GM21723 (cell line): ENCODE measurements around the gene SH3RF3.

Experiments used
- ATAC-seq: cut with Tn5 transposase; IDR thresholded peaks from one replicate; pipeline ENCODE4 v1.9.1; 2021; ENCODE audit warnings: mild to moderate bottlenecking, moderate library complexity; ENCODE audit not compliant: unreplicated experiment

SH3RF3 gene

DNA sequence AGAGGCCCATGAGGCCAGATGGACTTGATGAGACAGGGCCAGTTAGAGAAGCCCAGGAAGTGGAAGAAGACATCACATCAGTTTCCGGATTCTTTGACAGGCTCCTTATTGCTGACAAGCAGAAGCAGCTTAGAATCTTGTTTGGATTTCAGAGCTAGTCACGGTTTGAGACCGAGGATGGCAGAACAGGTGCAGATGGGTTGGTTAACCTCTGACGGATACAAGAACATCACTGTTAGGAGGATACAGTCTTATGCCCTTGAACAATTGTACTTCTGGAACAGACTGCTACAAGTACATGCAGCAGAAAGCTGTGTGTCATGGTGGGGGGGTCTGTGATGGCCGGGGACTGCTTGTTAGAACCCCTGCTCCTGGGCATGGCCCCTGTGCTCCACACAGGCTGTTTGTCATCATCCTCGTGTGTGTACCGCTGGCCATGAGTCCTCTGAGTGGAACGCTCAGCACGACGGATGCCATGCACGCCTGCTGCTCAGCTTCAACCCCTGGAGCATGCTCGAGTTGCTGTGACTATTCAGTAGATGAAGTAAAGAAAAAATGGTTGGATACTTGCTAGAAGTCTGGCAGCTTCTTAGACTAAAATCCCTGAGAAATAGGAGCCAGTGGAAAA, 217.7 kb downstream of the SH3RF3 start:
- no peak for ATAC-seq

DNA sequence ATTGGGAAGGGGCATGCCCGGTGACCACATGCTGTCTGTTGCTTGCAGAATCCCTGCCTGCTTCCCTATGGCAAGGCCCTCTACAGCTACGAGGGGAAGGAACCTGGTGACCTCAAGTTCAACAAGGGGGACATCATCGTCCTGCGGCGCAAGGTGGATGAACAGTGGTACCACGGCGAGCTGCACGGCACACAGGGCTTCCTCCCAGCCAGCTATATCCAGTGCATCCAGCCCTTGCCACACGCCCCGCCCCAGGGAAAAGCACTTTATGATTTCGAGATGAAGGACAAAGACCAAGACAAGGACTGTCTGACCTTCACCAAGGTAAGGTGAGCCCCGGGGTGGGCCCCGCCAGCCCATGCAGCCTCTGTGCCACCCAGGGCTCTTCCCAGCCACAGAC, 218.6 kb downstream of the SH3RF3 start:
- ATAC-seq = no peak

DNA sequence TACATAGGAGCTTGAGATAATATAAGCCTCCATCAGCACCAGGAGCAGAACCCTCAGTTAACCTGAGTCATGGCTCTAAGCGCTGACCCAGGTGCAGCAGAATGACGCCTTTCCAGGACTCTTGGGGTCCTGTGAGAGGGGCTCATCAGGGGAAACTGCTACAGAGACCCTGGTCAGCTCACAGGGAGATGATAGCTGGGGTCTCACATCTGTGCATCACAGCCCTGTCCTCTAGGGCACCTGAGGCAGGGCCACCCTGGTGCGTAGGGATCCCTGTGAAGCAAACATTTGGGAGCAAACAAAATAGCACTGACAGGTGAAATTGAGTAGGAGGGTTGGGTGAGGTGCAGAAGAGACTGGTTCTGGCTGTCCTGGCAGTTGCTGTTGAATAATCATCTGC, 219.2 kb downstream of the SH3RF3 start:
- ATAC-seq = no peak

DNA sequence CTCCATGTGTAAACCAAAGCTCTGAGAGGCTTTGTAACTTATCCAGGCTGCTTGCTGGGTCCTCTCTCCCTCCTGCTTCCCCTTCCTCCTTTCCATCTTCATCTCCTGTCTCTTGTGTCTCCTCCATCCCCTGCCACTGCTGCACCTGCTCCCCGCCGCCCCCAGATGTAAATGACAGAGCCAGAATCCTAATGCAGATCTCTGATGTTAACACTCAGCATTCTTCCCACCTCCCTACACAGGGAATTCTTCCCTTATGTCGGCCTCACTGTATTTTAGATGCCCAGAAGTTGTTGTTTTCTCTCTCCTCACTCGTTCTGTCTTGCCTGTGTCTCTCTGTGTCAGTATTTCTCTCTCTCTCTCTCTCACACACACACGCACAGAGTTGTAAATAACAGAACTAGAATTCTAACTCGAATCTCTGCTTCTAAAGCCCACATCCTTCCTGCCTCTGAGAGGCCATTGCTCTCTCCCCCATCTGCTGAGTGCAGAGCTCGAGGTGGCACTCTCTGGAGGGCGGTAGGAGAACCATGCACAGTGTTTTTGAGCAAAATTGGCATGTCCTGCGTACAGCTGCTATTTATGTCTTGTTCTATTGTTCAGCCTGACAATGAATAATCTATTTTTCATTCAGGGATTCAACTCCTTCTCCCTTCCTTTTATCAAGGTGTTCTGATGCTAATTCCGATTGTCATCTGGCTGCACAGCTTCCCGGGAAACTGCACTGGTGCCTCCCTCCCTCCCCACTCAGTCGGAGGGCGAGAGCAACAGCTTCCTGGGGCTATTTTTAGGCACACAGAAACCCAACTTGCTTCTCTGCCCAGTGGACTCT, 219.9 kb downstream of the SH3RF3 start:
- ATAC-seq = no peak

DNA sequence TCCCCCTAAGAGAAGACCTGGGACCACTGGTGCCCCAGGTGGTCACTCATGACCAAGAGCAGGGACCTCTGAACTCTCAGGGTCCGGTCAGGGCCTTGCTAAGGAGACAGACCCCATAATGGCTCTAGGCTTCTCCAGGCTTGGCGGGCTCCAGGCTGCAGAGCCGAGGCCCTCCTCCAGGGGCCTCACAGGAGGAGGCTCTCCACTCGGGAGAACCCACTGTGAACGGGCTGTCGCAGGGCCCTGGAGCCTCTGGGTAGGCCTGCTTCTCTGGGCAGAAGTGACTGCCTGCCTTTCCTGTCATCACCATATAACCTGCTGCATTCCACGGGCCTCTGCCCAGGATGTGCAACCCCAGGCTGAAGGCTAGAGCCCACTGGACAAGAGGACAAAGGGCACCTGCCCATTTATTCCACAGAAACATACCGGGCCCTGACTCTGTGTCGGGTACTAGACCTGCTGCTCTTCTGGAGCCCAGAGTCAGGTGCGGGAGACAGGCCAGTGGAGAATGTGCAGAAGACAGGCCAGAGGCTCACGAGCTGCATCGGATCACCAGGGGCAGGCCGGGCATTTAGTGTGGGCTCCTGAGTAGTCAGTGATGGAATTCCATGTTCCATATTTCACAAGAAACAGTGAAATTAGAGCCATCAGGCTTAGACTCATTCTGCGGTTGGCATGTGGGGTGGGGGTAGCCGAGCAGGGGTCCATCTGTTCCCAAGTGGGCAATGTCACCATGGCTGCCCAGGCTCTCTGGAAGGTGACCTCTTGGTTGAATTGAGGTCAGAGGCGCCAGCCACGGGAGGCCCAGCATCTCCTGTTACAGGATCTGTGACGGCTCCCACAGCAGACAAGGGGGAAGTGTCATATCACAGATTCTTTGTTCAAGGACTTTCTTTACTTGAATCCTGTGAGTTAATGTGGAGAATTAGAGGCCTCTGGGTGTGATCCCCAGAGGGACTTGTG, 220.8 kb downstream of the SH3RF3 start:
- no peak for ATAC-seq

DNA sequence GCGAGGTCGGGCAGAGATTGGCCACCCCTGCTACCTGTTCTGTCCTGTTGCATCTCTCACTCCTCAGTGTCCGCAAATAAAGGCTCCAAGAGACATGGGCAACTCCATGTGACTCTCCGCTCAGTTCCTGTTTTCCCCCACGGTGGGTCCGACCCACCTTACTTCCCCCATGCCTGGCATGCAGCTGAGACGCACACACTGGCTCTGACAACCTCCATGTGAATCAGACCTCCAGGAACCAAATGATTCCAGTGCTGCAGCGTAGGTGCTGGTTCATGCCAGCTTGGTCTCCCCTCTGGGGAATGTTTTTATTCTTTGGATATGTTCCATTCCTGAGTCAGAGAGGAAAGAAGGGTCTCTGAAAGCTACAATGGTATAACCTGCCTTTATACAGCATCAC, 221.5 kb downstream of the SH3RF3 start:
- ATAC-seq = no peak

DNA sequence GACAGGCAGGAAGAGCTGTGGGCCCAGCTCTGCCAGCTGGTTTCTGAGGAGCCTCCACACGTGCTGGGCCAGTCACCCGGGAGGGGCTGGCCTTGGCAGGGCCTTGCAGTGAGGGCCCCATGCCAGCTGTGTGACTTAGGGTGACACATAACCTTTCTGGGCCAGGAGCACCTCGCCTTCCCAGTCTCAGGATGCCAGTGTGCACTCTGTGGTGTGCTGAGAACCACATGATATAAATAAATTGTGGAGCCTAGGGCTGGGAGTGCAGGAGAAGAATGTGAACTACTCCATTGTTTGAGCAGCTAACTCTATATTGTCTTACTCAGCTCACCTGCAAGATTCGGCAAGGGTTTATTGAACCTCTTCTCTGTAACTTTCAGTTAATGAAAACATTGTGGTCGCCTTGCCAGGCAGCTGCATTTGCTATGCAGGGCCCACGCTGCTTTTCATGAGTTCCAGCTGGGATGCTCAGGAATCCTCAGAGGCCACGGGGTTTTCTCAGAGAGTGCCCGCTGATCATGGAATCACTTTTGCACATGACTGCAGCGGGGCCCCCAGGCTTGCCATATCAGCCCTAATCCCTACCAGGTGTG, 222.3 kb downstream of the SH3RF3 start:
- no peak for ATAC-seq

DNA sequence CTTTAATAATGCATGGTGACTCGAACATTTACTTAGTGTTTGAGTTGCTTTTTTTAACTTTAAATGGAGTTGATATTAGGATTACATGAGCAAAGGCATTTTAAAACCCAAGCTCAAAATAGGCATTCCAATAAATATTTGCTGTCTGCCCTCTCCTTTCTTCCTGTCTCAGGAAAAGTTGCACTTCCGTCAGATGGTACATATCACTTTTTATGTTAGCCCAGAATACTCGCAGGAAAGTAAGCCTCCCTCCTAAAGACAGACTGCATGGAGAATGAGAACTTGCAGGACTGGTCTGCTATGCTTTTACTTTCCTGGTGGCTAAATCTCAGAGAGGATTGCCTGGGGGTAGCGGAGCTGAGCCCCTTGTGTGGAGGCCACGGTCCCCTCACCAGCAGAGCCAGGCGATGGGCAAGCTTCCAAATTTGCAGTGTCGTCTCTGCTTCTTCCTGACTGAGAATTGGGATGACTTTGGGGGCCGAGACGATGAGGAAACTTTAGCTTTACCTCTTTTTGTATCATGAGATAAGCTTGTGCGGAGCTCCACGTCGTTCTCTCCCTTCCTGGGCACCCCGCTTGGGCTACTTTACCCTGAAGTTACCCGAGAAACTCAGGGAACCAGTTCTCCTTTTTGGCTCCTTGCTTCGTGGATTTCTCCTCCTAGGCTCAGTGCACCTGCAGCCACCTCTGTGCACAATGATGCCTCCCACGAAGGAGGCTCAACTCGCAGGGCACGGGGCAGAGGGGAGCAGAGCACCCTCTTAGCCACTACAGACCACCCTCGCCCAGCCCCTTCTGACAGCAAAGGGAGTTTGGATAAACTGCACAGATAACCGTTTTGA, 223.3 kb downstream of the SH3RF3 start:
- no peak for ATAC-seq

DNA sequence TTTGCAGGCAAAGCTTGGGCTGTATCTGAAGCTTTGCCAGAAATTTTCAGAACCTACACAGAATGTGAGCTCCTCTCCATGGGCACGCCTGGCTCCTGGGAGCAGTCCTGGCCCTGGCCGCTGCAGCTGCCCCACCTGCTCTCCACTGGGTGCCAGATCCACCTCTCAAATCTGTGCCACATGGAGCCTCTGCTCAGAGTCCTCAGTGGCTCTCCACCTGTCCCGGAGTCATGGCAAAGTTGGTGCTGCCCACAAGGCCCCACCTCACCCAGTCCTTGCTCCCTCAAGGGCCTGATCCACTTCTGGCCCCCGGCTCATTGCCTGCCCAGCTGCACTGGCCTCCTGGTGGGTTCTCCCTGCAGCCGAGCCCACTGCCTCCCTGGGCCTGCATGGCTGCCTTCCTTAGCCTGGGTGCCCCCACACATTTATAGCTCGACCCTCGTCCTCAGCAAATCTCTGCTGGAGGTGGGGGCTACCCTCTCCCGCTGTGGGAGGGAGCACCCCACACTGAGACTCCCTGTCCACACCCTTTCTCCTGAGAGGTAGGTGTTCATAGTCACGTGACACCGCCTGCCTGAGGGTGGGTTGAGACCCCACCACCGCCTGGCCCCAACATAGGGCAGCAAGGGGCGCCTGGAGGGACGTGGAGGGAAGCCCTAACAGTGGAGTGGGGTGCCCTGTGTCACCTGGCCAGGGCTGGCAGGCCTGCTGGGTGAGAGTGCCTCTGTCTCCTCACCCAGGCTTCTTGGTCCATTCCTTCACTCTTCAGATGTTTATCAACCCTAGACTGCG, 224.1 kb downstream of the SH3RF3 start:
- no peak for ATAC-seq

DNA sequence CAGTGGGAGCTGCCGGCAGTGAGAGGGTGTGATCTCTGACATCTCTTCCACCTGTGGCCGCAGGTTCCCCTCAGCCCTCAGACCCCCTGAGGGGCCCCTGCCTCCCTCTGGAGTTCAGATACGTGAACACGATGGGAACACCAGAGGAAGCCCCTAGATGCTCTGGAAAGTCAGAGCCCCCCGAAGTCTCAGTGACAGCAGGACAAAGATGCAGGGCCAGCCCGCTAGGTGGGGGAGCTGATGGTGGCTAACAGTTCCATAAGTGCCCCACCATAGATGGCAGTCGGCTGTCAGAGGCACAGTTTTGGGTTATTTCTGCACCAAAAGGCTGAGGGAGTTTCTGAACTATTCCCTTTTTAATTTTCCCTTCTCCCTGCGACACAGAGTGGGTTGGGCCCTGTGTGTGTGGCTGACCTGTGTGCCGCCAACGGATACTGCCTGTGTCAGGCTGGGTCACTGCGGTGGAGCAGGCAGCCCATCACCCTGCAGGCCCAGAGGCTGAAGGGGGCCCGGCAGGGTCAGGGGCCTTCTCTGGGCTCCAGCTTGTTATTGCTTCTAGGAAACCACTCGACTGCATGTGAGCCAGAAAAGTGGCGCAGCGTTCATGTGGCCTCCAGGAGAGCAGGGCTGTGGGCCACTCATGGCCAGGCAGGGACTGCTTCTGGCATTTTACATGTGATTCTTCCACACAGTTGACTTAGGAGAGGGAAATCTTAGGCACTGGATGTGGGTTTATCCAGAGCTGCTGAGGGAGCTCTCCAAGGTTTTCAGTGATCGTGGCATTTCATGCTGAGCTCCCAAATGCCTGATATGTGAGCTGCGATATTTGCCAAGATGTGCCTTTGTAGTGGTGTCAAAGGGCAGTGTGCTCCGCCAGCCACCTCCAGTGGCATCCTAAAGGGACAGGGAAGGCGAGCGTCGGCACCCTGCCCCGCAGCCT, 225.1 kb downstream of the SH3RF3 start:
- ATAC-seq = no peak

DNA sequence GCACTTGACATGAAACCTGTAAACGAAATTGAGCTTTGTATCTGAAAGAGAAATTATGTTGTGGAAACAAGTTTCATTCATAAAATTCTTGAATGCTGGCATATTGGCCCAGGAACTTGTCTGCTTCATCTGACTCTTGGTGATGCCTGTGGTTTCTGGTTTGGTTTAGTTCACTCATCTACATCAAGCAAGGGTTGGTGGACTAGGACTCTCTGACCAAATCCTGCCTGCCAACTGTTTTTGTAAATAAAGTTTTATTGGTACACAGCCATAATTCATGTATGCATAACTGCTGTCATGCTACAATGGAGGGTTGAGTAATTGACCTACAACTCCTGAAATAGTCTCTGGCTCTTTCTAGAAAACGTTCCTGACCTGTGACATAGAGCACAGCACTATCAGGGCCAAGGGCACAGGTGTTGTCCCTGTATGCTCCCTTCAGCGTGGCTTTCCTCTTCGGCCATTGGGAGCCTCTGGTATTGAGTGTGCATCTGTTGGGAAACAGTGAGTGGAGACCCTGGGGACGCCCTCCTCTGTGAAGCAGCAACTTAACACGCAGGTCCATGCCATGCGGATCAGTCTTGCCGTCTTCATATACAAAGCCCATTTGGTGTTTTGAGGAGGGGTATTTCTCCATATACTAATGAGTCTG, 226.3 kb downstream of the SH3RF3 start:
- no peak for ATAC-seq

DNA sequence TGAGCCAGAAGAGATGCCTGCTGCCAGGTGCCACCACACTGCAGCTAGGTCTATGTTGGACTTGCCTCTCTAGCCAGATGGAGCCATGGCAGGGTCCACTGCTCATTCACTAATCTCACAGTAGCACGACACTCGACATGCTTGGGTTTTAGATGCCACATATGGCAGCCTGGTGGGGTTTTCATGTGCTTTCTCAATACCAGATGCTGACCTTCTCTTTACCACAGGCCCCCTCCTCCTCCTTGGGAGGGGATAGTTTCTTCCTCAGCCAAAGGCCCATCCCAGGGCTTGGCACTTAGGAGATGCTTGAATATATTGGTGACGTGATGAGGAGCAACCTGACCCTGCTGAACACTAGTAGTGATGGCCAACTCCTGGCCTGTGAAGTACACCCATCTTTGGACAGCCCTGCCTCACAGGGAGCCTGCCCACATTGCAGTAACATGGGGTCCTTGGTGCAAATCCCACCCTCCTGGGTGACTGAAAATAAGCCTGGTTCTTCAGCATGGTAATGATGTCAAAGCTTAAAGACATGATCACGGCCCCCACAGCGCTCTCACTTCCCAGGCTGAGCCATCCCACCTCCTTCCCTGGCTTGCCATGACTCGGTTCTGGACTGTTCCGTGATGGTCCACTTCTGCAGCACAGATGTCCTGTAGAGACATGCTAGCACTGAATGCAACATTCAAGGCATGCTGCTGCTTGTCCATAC, 227.5 kb downstream of the SH3RF3 start:
- no peak for ATAC-seq

DNA sequence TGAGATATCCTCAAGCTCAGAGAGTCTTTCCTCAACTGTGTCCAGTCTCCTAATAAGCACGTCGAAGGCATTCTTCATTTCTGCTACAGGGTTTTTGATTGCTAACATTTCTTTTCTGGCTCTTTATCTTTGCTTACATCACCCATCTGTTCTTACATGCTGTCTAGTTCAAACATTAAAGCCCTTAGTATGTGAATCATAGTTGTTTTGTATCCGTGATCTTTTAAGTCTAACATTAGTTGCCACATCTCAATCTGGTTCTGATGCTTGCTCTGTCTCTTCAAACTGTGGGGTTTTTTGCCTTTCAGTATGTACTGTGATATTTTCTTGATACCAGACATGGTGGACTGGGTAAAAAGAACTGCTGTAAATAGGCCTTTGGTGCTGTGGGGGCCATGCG, 235.2 kb downstream of the SH3RF3 start:
- ATAC-seq = no peak

DNA sequence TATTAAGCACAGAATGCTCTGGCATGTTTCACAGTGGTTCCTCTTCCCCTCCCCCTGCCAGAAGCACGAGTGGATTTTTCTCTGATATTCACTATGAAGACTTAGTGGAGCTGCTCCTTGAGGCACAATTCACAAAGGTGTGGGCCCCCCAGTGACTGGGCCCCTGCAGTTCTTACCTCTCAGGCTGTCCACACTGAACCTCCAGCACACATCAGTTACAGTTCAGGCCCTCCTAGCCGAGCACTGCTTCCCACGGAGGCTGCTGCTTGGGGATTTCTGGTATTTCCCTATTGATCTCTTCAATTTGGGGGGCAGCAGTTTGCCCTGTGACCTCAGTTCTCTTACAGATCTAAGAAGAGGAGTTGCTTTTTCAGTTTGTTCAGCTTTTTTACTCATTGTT, 236.1 kb downstream of the SH3RF3 start:
- ATAC-seq = no peak

DNA sequence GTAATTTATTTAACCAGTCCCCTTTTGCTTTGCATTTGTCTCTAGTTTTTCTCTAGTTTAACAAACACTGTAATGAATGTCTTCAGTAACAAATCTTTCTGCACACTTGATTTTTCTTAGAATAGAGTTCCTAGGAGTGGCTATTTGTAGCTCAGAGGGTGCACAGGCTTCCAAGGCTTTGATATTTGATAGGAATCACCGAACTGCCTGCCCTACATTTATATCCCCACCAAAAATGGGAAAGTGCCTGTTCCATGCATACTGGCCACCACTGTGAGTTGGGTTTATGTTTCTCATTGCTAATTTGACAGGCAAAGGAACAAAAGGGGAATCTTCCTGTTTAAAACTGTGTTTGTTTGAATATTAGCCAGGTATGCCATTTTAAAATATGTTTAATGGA, 238.7 kb downstream of the SH3RF3 start:
- ATAC-seq = no peak

DNA sequence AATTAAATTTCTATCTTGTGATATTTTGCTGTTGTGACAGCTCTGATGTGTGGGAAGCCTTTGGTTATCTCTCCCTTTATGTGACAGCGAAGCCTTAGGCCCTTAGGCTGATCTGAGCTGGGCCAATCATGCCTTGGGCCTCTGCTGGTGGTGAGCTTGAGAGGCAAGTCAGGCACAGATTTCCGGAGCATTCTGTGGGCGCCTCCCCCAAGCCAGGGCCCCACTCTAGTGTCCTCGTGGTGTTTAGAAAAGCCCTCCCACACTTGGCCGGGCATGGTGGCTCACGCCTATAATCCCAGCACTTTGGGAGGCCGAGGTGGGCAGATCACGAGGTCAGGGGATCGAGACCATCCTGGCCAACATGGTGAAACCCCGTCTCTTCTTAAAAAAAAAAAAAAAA, 239.8 kb downstream of the SH3RF3 start:
- no peak for ATAC-seq

DNA sequence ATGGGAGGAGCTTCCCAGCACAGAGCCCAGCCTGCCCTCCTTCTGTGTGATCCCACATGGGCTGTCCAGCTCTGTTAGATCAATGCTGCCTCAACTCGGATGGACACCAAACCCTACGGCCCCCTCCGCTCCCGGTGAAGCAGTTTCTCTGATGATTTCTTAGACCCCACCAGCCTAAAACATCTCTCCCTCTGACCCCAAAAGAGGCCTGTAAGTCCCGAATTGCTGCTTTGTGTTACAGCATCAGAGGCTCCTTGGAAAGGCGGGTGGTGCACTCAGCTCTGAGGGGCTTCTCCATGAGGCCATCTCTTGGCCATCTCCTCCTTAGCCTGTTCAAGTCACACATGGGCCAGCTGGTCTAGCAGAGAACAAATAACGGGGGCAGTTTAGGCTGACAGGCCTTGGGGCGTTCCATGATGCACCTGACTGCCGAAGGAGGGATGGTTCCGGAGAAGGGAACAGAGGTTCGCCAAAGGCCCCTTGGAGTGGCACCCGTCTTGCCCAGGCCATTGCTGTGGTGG, 240.7 kb downstream of the SH3RF3 start:
- no peak for ATAC-seq
